K562 (cell line): Measurements from ENCODE around the gene TMEM248.

Experiments used
- EZH2 ChIP-seq: IDR thresholded peaks from 2 replicates; pipeline ENCODE4 v1.6.1; 2012; ENCODE audit warnings: low read depth, mild to moderate bottlenecking, inconsistent platforms, low read length, borderline replicate concordance
- HINFP ChIP-seq: fragments of 450-650 bp; conservative IDR thresholded peaks from 2 replicates; pipeline ENCODE4 v1.6.1; 2016; ENCODE audit warnings: missing genetic modification characterization, low read depth, mild to moderate bottlenecking, control low read depth, missing compliant biosample characterization
- POLR2A ChIP-seq: fragments of 450-650 bp; conservative IDR thresholded peaks from 2 replicates; pipeline ENCODE4 v1.6.1; 2016
- POLR2B ChIP-seq: fragments of 450-650 bp; IDR thresholded peaks from 2 replicates; pipeline ENCODE4 v1.6.1; 2018; ENCODE audit warnings: low read depth; ENCODE audit not compliant: partially characterized antibody
- SRSF3 ChIP-seq: fragments of 200-400 bp; formaldehyde crosslinking; IDR thresholded peaks from 2 replicates; pipeline ENCODE4 v1.6.1; 2016; ENCODE audit warnings: mild to moderate bottlenecking, low read length, moderate library complexity; ENCODE audit not compliant: insufficient read depth
- ZNF518B ChIP-seq: fragments of 250-450 bp; sonication (Bioruptor Pico); IDR thresholded peaks from 2 replicates; pipeline ENCODE4 v1.5.0; 2021; ENCODE audit warnings: mild to moderate bottlenecking, moderate library complexity
- ZNF583 ChIP-seq: fragments of 250-450 bp; sonication (Bioruptor Pico); IDR thresholded peaks from 2 replicates; pipeline ENCODE4 v1.4.0; 2020
- ZNF655 ChIP-seq: fragments of 250-450 bp; sonication (Bioruptor Pico); IDR thresholded peaks from 2 replicates; pipeline ENCODE4 v1.5.0; 2021

GRCh38 chr7:66929165-66929564, 8.1 kb downstream of the TMEM248 start:
- no peak for TF ChIP-seq POLR2B
- no peak for TF ChIP-seq ZNF518B (CRISPR knock-in tag)
- TF ChIP-seq EZH2: no peak
- TF ChIP-seq HINFP (tag): no peak
- TF ChIP-seq ZNF583 (CRISPR knock-in tag): no peak
- no peak for TF ChIP-seq ZNF655 (CRISPR knock-in tag)
- TF ChIP-seq POLR2A: no peak
- no peak for TF ChIP-seq SRSF3
